Fibroblast of the aortic adventitia (primary cell): ENCODE measurements around the gene RFPL4A. TPM values are rescaled to one million over a fixed set of nuclear protein-coding genes. Genes with fewer than 3 reads are reported as not detected.
"Not testable (repeated sequence)": the region's sequence is repeated elsewhere in the genome, so short reads cannot be mapped to it uniquely, and the experiment has no call there.

Source experiments
- DNase-seq: peaks from one replicate; pipeline ENCODE4 v3.0.0-alpha.2; 2010; ENCODE audit warnings: low read depth
- H3K4me3 ChIP-seq: 2 replicates; pipeline ENCODE4 v1.5.1; 2011; ENCODE audit warnings: low read depth, mild to moderate bottlenecking, control low read depth, low read length, moderate library complexity
- total RNA-seq: library from RNA; depleted of rRNA; stranded (reverse); fragments of >200 nt; gene quantifications from 2 replicates; pipeline ENCODE4 v1.2.3, GENCODE V29; 2012; ENCODE audit warnings: low replicate concordance
- TF ChIP-seq, protein P1 (sequence below): IDR thresholded peaks from 2 replicates; pipeline ENCODE4 v1.5.1; 2011; ENCODE audit warnings: mild to moderate bottlenecking, low read length, control low read depth, inconsistent platforms; ENCODE audit not compliant: insufficient read depth

The RFPL4A gene
- total RNA-seq, 1 donor: not detected

DNA sequence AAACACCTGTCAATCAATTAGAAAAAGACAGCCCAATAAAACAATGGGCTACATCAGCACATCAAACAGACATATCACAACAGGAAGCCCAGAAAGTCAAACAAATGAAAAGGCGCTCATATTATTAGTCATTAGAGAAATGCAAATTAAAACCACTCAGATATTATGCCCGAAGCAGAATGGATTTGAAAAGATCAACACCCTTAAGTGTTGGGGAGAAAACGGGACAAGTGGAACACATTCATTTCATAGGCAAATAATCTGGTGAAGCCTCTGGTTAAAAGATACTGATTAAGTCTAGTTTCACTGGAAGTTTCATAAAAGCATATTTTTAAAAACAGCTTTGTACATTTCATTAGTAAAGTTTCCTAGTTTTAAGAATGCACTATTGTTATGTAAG is 38.1 kb upstream of the RFPL4A start:
- no peak overlapping the region for H3K4me3 ChIP-seq
- TF ChIP-seq, protein P1, sequence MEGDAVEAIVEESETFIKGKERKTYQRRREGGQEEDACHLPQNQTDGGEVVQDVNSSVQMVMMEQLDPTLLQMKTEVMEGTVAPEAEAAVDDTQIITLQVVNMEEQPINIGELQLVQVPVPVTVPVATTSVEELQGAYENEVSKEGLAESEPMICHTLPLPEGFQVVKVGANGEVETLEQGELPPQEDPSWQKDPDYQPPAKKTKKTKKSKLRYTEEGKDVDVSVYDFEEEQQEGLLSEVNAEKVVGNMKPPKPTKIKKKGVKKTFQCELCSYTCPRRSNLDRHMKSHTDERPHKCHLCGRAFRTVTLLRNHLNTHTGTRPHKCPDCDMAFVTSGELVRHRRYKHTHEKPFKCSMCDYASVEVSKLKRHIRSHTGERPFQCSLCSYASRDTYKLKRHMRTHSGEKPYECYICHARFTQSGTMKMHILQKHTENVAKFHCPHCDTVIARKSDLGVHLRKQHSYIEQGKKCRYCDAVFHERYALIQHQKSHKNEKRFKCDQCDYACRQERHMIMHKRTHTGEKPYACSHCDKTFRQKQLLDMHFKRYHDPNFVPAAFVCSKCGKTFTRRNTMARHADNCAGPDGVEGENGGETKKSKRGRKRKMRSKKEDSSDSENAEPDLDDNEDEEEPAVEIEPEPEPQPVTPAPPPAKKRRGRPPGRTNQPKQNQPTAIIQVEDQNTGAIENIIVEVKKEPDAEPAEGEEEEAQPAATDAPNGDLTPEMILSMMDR: no peak
- no peak for DNase-seq

DNA sequence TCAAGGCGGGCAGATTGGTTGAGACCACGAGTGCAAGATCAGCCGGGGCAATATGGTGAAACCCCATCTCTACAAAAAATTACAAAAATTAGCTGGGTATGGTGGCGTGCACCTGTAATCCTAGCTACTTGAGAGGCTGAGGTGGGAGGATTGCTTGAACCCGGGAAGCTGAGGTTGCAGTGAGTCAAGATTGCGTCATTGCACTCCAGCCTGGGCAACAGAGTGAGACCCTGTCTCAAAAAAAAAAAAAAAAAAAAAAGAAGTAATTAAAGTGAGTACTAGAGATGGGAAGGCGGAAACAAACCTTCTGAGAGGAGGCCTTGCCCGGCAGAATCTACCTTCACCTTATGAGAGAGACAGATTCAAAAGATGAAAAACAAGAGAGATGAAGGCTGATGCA is 35.4 kb upstream of the RFPL4A start:
- TF ChIP-seq, protein P1: no peak
- no peak for DNase-seq
- no peak overlapping the region for H3K4me3 ChIP-seq

DNA sequence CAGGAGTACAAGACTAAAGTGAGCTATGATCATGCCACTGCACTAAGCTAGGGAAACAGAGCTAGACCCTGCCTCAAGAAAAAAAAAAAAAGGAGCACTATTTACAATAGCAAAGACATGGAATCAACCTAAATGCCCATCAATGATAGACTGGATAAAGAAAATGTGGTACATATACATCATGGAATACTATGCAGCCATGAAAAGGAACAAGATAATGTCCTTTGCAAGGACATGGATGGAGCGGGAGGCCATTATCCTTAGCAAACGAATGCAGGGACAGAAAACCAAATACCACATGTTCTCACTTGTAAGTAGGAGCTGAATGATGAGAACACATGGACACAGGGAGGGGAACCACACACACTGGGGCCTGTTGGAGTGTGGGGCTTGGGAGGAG is 28.5 kb upstream of the RFPL4A start:
- H3K4me3 ChIP-seq, DNase-seq: not testable (repeated sequence)

DNA sequence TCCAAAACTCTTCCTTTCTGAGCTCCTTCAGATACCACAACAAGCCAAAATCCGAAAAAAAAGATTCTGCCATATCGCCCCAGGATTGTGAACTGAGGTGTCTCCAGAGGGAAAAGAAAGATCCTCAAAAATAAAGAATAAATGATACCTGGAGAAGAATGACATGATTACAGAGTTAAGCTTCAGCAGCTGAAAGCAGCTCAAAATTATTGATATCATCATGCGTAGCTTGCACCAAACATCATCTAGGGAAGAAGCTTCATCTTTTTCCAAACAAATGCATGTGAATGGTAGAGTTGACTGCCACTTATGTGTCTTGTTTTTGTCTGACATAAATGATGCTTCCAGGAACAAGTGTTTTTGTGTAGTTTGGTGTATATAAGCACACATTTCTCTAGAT is 20.6 kb upstream of the RFPL4A start, which contains the start of gene NLRP9:
Gene NLRP9, minus strand, starts transcription at position 101 of the 400 bp plus-strand sequence. Its CDS starts 28 bp downstream, at position 73.
- DNase-seq: no peak
- TF ChIP-seq, protein P1: no peak
- H3K4me3 ChIP-seq: no peak within 1 kb of the TSS

DNA sequence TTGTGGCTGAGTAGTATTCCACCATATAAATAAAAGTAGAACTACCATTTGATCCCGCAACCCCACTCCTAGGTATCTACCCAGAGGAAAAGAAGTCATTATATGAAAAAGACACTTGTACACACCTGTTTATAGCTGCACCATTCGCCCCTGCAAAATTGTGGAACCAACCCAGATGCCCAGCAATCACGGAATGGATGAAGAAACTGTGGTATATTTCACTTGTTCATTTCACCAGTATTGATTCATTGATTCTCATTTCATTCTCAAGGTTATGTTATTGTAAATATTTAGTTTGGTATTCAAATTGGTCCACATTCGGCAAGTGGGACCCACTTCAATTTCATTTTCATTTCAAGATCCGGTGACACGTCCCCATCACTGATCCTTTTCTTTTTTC is 8.2 kb upstream of the RFPL4A start:
- no peak overlapping the region for H3K4me3 ChIP-seq
- no peak for DNase-seq
- TF ChIP-seq, protein P1: no peak

DNA sequence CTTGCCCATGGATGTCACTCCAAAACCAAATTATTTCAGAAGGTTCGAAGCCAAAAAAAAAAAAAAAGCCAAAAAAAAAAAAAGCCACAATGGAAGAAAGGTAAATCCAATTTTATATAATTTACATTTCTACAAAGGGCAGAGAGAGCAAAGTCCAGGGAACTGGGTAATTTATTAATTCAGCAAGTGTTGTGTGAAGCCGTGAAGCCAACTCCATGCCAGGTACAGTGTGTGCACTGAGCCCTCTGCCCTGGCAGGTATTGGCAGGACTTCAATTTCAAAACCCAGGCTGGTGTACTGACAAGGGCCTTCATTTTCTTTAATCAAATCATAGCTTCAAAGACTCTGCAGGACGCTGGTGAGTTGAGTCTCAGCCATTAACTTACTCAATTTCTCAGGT is 5.5 kb upstream of the RFPL4A start:
- no peak overlapping the region for H3K4me3 ChIP-seq
- TF ChIP-seq, protein P1: no peak
- no peak for DNase-seq

DNA sequence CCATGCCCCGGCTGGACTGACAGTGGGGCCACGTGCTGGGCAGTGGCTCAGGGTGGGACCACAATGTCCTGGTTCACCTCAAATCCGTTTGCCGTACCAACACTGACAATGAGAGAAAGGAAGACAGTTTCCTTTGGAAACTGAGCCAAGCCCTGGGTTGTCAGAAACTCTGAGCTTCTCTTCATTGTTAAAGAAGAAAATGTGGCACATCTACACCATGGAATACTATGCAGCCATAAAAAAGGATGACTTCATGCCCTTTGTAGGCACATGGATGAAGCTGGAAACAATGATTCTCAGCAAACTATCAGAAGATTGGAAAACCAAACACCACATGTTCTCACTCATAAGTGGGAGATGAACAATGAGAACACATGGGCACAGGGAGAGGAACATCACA is 2.1 kb upstream of the RFPL4A start:
- DNase-seq, H3K4me3 ChIP-seq: not testable (repeated sequence)

DNA sequence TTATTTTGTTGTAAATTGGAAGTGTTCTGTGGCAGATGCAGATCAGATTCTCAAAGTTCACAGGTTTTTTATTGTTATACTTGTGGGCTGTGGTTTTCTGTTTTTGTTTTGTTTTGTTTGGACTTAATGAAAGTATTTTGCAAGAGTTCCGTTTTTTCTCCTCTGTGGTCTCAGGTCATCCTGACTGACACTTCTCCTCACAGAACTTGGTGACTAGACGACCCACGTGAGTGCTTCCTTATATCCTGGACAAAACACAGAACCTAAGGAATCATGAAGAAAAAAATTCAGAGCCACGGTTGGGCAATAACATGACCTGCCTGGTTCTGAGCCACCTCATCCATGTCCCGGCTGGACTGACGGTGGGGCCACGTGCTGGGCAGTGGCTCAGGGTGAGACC is 7.6 kb downstream of the RFPL4A start:
- TF ChIP-seq, protein P1: no peak
- H3K4me3 ChIP-seq: no peak overlapping the region
- no peak for DNase-seq

DNA sequence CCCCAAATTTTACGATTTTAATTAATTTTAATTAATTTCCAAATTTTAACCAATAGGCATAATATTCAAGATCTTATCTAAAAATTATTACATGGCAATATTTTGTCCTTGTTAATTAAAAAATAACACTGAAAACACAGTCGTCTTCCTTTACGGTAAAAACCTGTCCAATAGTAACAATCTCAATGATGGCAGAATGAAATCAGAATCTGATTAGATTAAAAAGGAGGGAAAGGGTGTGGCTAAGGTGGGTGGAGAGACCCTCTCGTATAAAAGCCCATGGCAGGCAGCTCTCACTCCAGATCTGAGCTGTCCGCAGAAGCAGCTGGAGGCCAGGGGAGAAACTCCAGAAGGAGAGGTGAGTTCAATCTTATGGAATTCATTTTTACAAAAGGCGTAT is 9.9 kb downstream of the RFPL4A start, which contains the start of gene RFPL4AL1:
Gene RFPL4AL1, plus strand, starts transcription at position 301 of the 400 bp plus-strand sequence. CDS start 2,687 bp downstream, outside the sequence.
- DNase-seq, H3K4me3 ChIP-seq: not testable (repeated sequence)

DNA sequence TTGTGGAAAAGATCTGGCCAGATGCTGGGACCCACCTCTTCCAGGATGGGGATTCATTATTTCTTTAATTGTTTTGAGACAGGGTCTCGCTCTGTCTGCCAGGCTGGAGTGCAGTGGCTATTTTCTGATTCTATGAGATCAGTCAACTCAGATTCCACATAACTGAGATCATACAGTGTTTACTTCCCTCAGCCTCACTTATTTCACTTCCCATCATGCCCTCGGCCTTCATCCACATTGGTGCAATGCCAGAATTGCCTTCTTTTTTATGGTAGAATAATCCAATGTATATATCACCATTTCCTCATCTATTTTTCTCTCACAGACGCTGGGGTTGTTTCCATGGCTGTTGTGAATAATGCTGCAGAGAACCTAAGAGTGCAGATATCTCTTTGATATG is 10.7 kb downstream of the RFPL4A start:
- not testable (repeated sequence) for H3K4me3 ChIP-seq, DNase-seq
